OCI-LY3 (cell line): ENCODE data around the gene CARD14.

Experiments
- CTCF ChIP-seq: fragments of 200-600, 300-600 bp; sonication (generic); IDR thresholded peaks from 2 replicates; pipeline ENCODE4 v1.5.1; 2014; ENCODE audit warnings: antibody characterized with exemption, low read length, low read depth
- EZH2phosphoT487 ChIP-seq: fragments of 200-600 bp; shearing (Covaris generic); IDR thresholded peaks from 2 replicates; pipeline ENCODE4 v1.6.1; 2018; ENCODE audit warnings: antibody characterized with exemption, mixed run types, low read depth

- TF ChIP-seq CTCF (no peak), EZH2phosphoT487 (no peak)
These were observed 32.7 kb upstream of the CARD14 start for GRCh38 chr17:80137131-80137530.
